ENCODE results near the gene PLEKHD1.
A peak's percentile ranks its signal among the peaks of the same experiment; 100 is the strongest.

DNA sequence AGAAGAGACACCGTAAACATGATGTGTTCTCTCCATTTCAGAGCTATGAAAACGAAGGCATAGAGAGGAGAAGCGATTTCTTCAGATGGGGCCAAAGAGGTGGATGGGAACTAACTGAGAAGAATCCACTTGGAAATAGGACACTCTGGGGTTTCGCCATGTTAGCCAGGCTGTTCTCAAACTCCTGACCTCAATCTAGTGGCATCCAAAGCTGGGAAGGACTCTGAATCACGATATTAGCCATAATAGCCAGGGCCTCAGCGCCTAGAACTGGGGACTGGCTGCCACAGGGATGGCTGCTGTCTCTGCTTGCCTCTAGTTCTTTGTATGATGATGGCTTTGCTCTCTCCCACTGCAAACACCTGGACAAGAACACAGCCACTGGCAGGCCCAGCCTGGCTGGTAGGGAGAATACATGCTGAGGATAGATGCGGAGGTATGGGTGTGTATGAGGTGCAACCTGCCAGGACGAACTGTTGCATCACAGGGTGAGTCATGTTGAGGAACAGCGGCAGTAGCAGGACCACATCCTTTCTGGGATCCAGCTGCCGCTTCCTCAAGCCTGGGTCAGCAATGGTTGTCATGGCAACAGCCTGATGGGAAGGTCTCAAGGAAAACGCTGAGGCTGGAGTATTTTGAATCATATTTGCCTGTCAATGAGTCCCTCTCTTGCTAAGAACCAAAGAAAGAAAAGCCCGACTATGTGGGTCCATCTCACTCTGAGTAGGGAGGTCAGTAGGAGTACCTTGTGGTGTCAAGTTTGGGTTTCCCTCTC lies 59.0 kb downstream of the PLEKHD1 start:
- TF ChIP-seq POLR2A (IDR thresholded peaks at IDR 0.05): no peak
- peak in 1 of 2 donors; percentile 17 for TF ChIP-seq EP300 (IDR thresholded peaks at IDR 0.05)
